ENCODE data around the gene PANK2.

DNA sequence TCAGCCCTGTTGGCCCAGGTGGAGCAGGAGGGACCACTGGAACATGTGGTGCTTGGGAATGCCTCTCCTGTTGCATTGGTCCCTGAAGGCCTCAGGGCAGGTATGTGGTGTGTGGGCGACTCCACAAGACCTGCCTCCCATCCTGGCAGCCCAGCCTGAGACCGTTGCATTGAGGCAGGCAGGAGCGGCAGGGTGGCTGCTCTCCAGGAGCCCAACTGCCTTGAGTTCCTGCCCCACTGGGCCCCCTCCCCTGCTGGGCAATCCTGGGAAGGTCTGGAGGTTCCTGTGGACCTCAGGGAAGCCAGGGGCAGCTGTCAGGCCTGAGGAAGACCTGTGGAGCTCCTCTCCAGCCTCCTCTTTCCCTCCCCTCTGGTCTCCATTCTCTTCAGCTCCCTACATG lies 22.7 kb upstream of the PANK2 start:
- TF ChIP-seq, protein P1, sequence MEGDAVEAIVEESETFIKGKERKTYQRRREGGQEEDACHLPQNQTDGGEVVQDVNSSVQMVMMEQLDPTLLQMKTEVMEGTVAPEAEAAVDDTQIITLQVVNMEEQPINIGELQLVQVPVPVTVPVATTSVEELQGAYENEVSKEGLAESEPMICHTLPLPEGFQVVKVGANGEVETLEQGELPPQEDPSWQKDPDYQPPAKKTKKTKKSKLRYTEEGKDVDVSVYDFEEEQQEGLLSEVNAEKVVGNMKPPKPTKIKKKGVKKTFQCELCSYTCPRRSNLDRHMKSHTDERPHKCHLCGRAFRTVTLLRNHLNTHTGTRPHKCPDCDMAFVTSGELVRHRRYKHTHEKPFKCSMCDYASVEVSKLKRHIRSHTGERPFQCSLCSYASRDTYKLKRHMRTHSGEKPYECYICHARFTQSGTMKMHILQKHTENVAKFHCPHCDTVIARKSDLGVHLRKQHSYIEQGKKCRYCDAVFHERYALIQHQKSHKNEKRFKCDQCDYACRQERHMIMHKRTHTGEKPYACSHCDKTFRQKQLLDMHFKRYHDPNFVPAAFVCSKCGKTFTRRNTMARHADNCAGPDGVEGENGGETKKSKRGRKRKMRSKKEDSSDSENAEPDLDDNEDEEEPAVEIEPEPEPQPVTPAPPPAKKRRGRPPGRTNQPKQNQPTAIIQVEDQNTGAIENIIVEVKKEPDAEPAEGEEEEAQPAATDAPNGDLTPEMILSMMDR (IDR thresholded peaks at IDR 0.05): no peak
- no peak for TF ChIP-seq EP300 (IDR thresholded peaks at IDR 0.05; ENCODE audit: borderline replicate concordance in 1 of 2, low read depth in 1 of 2, low read length in 1 of 2)
- TF ChIP-seq, protein P2, sequence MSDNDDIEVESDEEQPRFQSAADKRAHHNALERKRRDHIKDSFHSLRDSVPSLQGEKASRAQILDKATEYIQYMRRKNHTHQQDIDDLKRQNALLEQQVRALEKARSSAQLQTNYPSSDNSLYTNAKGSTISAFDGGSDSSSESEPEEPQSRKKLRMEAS (IDR thresholded peaks at IDR 0.05; ENCODE audit: low read depth): no peak
